SJSA1 (cell line): Measurements from ENCODE around the gene CTRL. TPM values are rescaled to one million over a fixed set of nuclear protein-coding genes. Genes with fewer than 3 reads are reported as not detected.
"Not testable (repeated sequence)": the region's sequence is repeated elsewhere in the genome, so short reads cannot be mapped to it uniquely, and the experiment has no call there.

Experiments
- DNase-seq, 2 experiments: peaks; one replicate each; pipeline ENCODE4 v3.0.0-alpha.2; 2015 to 2020; ENCODE audit warnings: low spot score in 2 of 2, low read depth in 1 of 2
- H3K27ac ChIP-seq: fragments of 250-450 bp; sonication (Bioruptor Pico); 2 replicates; pipeline ENCODE4 v1.5.1; 2020; ENCODE audit warnings: mild to moderate bottlenecking, moderate library complexity
- H3K27me3 ChIP-seq: fragments of 250-450 bp; sonication (Bioruptor Pico); replicated peaks from 2 replicates; pipeline ENCODE4 v1.5.1; 2020; ENCODE audit warnings: mild to moderate bottlenecking, moderate library complexity
- H3K36me3 ChIP-seq: fragments of 250-450 bp; sonication (Bioruptor Pico); 2 replicates; pipeline ENCODE4 v1.5.1; 2020; ENCODE audit warnings: mild to moderate bottlenecking
- H3K4me1 ChIP-seq: fragments of 250-450 bp; sonication (Bioruptor Pico); replicated peaks from 2 replicates; pipeline ENCODE4 v1.6.1; 2021; ENCODE audit warnings: mild to moderate bottlenecking
- H3K4me3 ChIP-seq: fragments of 250-450 bp; sonication (Bioruptor Pico); 2 replicates; pipeline ENCODE4 v1.5.1; 2020; ENCODE audit warnings: mild to moderate bottlenecking
- H3K9me3 ChIP-seq: fragments of 250-450 bp; sonication (Bioruptor Pico); replicated peaks from 2 replicates; pipeline ENCODE4 v1.5.1; 2020; ENCODE audit warnings: mild to moderate bottlenecking
- total RNA-seq: library from RNA; depleted of rRNA; stranded (reverse); fragments of >200 nt; shearing (Covaris generic); gene quantifications from 2 replicates; pipeline ENCODE4 v1.2.3, GENCODE V29; 2014

Gene CTRL
- total RNA-seq, 1 experiment from 2014 or later: 0.29 TPM

GRCh38 chr16:67917140-67917851, 14.4 kb downstream of the CTRL start:
- DNase-seq: no peak

DNA sequence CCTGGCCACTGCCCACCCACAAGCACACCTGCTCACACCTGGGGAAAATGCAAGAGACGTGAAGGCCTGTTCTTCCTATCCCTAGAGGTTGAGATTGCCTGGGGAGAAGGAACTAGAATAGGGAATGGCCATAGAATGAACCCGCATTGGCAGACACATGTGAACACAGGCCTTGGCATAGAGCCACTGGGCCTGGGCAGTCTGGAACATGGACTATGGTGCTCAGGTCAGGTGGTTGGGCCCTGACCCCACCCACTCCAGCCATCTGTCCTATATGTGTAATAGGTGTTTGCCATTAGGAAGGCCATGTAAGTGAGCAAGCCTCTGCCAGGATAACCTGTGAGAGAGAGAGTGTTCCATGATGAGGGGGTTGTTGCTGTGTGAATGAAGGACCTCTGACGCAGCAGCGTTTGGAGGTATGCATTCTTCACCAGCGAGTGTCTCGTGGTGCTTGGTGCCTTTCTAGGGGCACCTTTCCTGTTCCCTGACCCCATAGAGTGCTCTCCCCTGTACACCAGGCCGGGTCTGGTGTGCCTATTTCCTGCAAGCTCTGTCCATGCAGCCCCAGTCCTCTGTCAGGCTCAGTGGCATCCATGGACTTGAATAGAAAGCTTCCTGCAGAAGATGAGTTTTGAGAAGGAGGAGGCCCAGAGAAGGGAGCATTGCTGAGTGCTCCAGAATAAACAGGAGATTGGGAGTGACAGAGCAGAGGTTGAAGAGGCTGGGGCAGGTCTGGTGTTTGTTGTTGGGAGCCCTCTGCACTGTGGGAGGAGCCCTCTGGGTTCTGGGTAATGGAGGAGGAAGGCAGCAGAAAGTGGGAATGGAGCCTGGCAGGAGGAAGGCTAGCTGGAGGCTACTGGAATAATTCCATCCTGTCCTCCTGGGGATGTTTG, 15.6 kb downstream of the CTRL start:
- no peak for DNase-seq
- no peaks in the 10 kb centered on the region for H3K27me3 ChIP-seq
- H3K4me3 ChIP-seq: no peak overlapping the region
- peaks cover 13% of the 10 kb centered on the region for H3K4me1 ChIP-seq
- H3K36me3 ChIP-seq: peaks cover 29% of the 10 kb centered on the region
- H3K9me3 ChIP-seq: no peaks in the 10 kb centered on the region
- H3K27ac ChIP-seq: no peak overlapping the region

More at GRCh38 chr16:67917140-67917851, 14.4 kb downstream of the CTRL start:
- Histone ChIP-seq H3K27me3 (no peaks in the 10 kb centered on the region), H3K4me1 (peaks cover 13% of the 10 kb centered on the region), H3K9me3 (no peaks in the 10 kb centered on the region), H3K4me3 (no peak overlapping the region), H3K36me3 (peaks cover 22% of the 10 kb centered on the region), H3K27ac (no peak overlapping the region)

GRCh38 chr16:67915496-67915769, 16.2 kb downstream of the CTRL start:
- Histone ChIP-seq H3K36me3 (peaks cover 33% of the 10 kb centered on the region), H3K4me1 (peaks cover 13% of the 10 kb centered on the region)
- H3K4me3 ChIP-seq, H3K27ac ChIP-seq, H3K27me3 ChIP-seq, H3K9me3 ChIP-seq, DNase-seq: not testable (repeated sequence)

DNA sequence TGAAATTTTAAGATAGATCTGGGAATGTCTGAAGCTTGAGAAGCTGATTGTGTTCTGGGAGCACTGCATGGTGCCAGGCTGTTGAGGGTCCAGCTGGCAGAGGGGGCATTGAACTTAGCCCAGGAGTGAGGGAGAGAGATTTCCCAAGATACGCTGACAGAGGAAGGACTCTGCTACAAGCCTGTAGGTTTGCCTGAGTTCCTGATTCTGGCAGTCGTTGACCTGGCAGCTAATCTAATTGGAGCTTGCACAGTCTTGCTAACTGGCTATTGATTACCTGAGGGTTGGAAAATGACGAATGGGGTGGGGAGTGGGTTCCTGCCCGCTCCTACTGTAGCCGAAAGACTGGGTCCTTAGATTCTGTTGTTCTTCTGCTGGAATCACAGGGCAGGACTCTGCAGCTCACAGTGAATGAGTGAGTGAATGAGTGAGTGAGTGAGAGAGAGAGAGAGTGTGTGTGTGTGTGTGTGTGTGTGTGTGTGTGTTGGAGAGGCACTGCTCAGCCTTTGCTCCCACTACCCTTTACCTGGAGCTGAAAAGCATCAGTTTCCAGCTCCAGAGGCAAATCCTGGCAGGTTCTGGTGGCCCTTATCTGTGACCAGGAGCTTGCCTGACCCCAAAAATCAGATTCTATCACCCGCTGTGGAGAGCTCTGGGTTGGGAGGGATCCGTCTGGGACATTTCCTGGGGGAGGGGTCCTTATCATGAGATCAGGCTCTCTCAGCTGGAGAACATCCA, 16.7 kb downstream of the CTRL start:
- no peaks in the 10 kb centered on the region for H3K27me3 ChIP-seq
- DNase-seq: no peak
- H3K27ac ChIP-seq: no peak overlapping the region
- no peak overlapping the region for H3K4me3 ChIP-seq
- peaks cover 13% of the 10 kb centered on the region for H3K4me1 ChIP-seq
- H3K9me3 ChIP-seq: no peaks in the 10 kb centered on the region
- peaks cover 32% of the 10 kb centered on the region for H3K36me3 ChIP-seq

DNA sequence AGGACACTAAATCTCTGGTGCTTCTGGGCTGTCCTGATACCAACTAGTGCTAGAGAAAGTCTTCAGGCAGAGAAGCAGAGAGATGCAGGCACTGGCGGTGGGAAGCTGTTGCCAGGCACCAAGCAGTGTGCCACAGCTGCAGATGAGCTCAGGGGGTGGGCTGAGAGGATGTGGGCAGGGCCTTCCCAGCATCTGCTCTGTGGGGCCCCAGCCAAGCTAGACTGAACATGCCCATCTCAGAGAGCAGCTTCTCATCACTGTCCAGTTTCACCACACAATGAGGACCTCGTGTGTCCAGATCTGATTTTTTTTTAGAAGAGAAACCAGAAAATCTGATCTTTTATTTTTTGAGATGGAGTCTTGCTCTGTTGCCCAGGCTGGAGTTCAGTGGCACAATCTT, 21.5 kb downstream of the CTRL start:
- no peak for DNase-seq

GRCh38 chr16:67909056-67909742, 22.5 kb downstream of the CTRL start:
- Histone ChIP-seq H3K4me1 (no peaks in the 10 kb centered on the region), H3K9me3 (no peaks in the 10 kb centered on the region), H3K4me3 (no peak overlapping the region), H3K27ac (no peak overlapping the region), H3K27me3 (no peaks in the 10 kb centered on the region), H3K36me3 (peaks cover 26% of the 10 kb centered on the region)
- DNase-seq: no peak

More for the DNA sequence above, 21.5 kb downstream of the CTRL start:
- Histone ChIP-seq H3K36me3 (peaks cover 30% of the 10 kb centered on the region), H3K9me3 (no peaks in the 10 kb centered on the region), H3K4me1 (no peaks in the 10 kb centered on the region), H3K27me3 (no peaks in the 10 kb centered on the region), H3K4me3 (no peak overlapping the region), H3K27ac (no peak overlapping the region)

DNA sequence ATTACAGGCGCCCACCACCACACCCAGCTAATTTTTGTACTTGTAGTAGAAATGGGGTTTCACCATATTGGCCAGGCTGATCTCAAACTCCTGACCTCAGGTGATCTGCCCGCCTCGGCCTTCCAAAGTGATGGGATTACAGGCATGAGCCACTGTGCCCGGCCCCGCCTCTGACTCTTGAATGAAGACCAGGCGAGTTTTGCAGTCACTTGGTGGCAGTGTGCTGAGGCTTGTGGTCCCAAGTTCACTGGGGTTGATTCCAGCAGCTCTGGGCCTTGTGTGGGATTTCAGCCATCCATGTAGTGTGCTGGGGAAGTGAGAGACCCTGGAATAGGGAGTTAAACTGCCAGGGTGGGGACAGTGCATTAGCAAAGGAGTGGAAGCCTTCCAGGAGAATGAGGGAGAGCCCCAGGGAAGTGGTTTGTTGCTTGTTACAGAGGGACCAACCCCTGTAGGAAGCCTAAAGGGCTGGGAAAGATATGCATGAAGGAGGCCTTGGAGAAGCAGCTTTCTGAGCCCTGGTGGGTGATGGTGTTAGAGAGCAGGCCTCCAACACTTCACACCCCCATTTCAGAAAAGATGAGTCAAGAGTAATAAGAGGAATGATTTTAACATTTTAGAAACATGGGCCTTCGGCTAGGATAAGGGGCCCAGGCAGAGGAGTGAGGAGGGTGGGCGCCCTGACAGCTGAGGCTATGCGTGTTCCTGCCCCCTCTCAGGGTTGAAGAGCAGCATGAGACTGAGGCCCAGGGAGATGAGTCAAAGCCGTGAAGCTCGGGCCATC, 24.1 kb downstream of the CTRL start:
- Histone ChIP-seq H3K27me3 (no peaks in the 10 kb centered on the region), H3K27ac (no peak overlapping the region), H3K4me1 (peaks cover 4% of the 10 kb centered on the region), H3K36me3 (peaks cover 36% of the 10 kb centered on the region), H3K4me3 (no peak overlapping the region), H3K9me3 (no peaks in the 10 kb centered on the region)
- DNase-seq: no peak

DNA sequence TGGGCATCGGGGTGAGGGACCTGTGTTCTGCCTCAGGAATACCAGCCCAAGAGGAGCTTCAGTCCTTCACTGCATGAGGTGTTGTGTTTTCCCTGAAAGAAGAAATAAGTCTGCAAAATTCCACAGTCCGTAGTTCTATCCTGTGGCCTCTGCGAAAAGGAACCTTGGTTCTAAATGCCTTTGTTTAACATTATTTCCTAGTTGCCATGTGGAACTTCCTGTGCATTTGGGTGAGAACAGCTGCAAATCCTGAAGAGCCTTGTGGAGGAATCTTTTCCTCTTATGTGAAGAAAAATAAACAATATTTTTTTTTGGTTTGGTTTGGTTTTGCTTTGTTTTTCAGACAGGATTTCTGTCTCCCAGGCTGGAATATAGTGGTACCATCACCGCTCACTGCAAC, 28.8 kb downstream of the CTRL start:
- peak in 1 of 2 experiments; percentile 15 for DNase-seq
- Histone ChIP-seq H3K27ac (peak overlapping the region; percentile 24; the same call in 1 of the 2 replicates), H3K27me3 (no peaks in the 10 kb centered on the region), H3K9me3 (no peaks in the 10 kb centered on the region), H3K4me3 (no peak overlapping the region), H3K4me1 (peaks cover 7% of the 10 kb centered on the region), H3K36me3 (peaks cover 13% of the 10 kb centered on the region)

DNA sequence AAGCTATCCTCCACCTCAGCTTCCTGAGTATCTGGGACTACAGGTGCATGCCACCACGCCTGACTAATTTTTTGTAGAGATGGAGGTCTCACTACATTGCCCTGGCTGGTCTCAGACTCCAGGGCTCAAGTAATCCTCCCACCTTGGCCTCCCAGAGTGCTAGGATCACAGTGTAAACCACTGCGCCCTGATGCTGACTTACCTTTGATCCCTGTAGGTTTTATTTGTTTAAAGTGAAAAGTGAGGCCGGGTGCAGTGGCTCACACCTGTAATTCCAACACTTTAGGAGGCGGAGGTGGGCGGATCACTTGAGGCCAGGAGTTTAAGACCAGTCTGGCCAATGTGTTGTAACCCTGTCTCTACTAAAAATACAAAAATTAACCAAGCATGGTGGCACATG, 29.9 kb downstream of the CTRL start:
- Histone ChIP-seq H3K4me3 (no peak overlapping the region), H3K9me3 (no peaks in the 10 kb centered on the region), H3K27me3 (no peaks in the 10 kb centered on the region), H3K27ac (no peak overlapping the region), H3K36me3 (peaks cover 13% of the 10 kb centered on the region), H3K4me1 (peaks cover 7% of the 10 kb centered on the region)
- DNase-seq: no peak

DNA sequence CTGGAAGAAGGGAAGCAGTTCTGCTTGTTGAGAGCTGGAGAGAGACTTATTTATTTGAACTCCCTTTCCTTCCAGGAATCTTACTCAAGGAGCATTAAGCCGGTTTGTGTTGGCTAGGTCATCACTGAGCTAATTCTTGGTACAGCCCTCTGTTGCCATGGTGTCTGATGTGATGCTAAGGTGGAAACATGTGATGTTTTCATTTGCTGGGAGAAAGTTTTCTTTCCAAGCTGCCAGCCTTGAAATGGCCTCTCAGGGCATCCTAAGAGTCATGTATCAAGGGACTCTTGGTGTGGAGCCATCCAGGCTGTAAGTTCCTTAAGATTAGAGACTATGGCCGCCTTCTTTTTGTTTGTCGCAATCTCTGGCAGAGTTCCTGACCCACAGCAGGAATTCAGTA, 34.4 kb downstream of the CTRL start:
- no peaks in the 10 kb centered on the region for H3K27me3 ChIP-seq
- H3K4me3 ChIP-seq: no peak overlapping the region
- H3K36me3 ChIP-seq: peaks cover 18% of the 10 kb centered on the region
- H3K9me3 ChIP-seq: peaks cover 5% of the 10 kb centered on the region; the same call in 1 of the 2 replicates
- H3K27ac ChIP-seq: no peak overlapping the region
- DNase-seq: no peak
- peaks cover 18% of the 10 kb centered on the region for H3K4me1 ChIP-seq

- no peak for DNase-seq
- Histone ChIP-seq H3K27ac (peak overlapping the region; percentile 91), H3K27me3 (no peaks in the 10 kb centered on the region)
These were observed 37.8 kb downstream of the CTRL start for GRCh38 chr16:67893743-67894399.

DNA sequence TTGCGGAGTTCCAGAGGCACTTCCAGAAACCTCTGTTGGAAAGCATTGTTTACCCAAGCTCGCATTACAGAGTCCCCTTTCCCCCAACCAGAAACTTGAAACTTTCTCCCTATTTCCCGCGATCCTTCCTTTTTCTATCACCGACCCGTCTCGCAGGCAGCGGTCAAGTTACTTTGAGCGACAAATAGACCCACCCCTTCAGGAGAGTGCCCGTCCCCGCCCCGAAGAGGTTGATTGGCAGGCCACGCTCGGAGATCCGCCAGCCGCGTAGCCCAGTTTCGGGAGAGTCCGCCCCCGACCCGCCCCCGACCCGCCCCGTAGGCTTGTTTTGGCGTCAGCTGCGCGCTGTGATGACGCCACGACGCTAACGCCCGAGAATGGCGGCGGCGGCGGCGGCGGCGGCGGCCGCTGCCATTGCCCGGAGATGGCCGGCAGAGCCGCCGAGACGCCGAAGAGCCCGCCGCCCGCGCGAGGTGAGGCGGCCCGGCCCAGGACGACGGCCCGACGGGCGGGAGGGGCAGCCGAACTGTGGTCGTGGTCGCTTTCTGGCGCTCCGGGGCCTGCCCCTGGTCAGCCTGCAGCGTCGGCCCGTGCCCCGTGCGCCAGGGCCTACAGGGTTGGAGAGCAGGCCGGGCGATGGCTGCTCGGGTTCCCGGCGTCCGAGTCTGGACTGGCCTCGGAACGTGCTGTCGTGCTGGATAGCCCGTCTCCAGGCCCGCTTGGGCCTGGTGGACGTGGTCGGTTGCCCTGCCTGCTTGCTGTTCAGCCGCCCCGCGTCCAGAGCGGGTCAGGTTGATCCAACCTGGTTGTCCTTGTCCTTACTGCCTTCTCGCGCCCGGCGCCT, 38.5 kb downstream of the CTRL start, which contains the start of gene PSKH1:
Gene PSKH1, plus strand, starts transcription at position 356 of the 844 bp plus-strand sequence. CDS start 15,496 bp downstream, outside the sequence.
- H3K36me3 ChIP-seq: peaks cover 15% of the 10 kb centered on the region

More at GRCh38 chr16:67893743-67894399, 37.8 kb downstream of the CTRL start:
- H3K4me3 ChIP-seq: peak overlapping the region; percentile 100
- peaks cover 18% of the 10 kb centered on the region for H3K4me1 ChIP-seq
- peaks cover 5% of the 10 kb centered on the region; the same call in 1 of the 2 replicates for H3K9me3 ChIP-seq
- peaks cover 15% of the 10 kb centered on the region for H3K36me3 ChIP-seq

More for the DNA sequence above, 38.5 kb downstream of the CTRL start, which contains the start of gene PSKH1:
- H3K4me3 ChIP-seq: peak within 1 kb of the TSS; percentile 100
- no peaks in the 10 kb centered on the region for H3K27me3 ChIP-seq
- H3K27ac ChIP-seq: peak within 1 kb of the TSS; percentile 91
- H3K9me3 ChIP-seq: peaks cover 5% of the 10 kb centered on the region; the same call in 1 of the 2 replicates
- peaks cover 18% of the 10 kb centered on the region for H3K4me1 ChIP-seq
- DNase-seq: peak; percentile 88 to 97
